ENCODE results near the gene ATXN2.

DNA sequence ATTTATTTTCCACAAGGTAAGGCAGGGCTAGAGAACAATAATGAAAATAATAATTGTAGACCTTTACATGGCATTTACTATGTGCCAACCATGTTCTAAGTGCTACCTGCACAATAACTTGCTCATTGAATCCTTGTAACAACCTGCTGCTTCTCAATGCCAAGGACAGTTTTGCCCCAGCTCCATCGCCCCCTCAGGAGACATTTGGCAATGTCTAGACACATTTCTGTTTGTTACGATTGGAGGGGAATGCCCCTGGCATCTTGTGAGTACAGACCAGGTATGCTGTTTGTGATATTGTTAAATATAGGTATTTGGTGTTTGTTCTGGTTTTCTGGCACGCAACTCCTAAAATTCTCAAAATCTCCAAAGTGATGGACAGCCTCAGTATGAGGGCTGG lies 8.1 kb upstream of the ATXN2 start:
- TF ChIP-seq, protein P1, sequence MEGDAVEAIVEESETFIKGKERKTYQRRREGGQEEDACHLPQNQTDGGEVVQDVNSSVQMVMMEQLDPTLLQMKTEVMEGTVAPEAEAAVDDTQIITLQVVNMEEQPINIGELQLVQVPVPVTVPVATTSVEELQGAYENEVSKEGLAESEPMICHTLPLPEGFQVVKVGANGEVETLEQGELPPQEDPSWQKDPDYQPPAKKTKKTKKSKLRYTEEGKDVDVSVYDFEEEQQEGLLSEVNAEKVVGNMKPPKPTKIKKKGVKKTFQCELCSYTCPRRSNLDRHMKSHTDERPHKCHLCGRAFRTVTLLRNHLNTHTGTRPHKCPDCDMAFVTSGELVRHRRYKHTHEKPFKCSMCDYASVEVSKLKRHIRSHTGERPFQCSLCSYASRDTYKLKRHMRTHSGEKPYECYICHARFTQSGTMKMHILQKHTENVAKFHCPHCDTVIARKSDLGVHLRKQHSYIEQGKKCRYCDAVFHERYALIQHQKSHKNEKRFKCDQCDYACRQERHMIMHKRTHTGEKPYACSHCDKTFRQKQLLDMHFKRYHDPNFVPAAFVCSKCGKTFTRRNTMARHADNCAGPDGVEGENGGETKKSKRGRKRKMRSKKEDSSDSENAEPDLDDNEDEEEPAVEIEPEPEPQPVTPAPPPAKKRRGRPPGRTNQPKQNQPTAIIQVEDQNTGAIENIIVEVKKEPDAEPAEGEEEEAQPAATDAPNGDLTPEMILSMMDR (conservative IDR thresholded peaks at IDR 0.05; ENCODE audit: low read length): peak; percentile 45; the same call in 1 of the 2 replicates
- TF ChIP-seq EZH2phosphoT487 (IDR thresholded peaks at IDR 0.05; ENCODE audit: borderline replicate concordance, low read depth, low read length): no peak
